ENCODE results near the gene C20orf144.

Gene C20orf144

GRCh38 chr20:33649201-33649681, 12.9 kb upstream of the C20orf144 start:
- Histone ChIP-seq H3K27ac (ENCODE audit: low read length) (no peak overlapping the region), H3K79me2 (ENCODE audit: insufficient read depth, low read length) (no peaks in the 10 kb centered on the region), H3K9ac (ENCODE audit: low read depth, low read length) (no peak overlapping the region), H3K9me3 (ENCODE audit: insufficient read depth, low read length, severe bottlenecking) (no peaks in the 10 kb centered on the region), H2AFZ (ENCODE audit: low read depth, low read length) (no peak overlapping the region), H3K4me2 (ENCODE audit: insufficient read depth, low read length) (no peak overlapping the region), H3K4me1 (ENCODE audit: insufficient read depth, low read length) (no peaks in the 10 kb centered on the region), H3K36me3 (ENCODE audit: insufficient read depth, low read length) (peaks cover 20% of the 10 kb centered on the region), H3K4me3 (ENCODE audit: low read depth in 1 of 2, low read length in 2 of 2) (no peak overlapping the region), H4K20me1 (ENCODE audit: insufficient read depth, low read length) (peaks cover 9% of the 10 kb centered on the region; the same call in 1 of the 2 replicates), H3K27me3 (ENCODE audit: insufficient read depth, low read length, poor library complexity) (no peaks in the 10 kb centered on the region)
- TF ChIP-seq EZH2 (IDR thresholded peaks at IDR 0.05; ENCODE audit: borderline replicate concordance, low read depth, low read length, severe bottlenecking) (no peak), CTCF (IDR thresholded peaks at IDR 0.05; ENCODE audit: borderline replicate concordance, extremely low read depth, low read length, poor library complexity, severe bottlenecking) (no peak)
- DNase-seq (no peak), ATAC-seq (ENCODE audit: insufficient read depth, low read depth) (no peak)

- no peak overlapping the region for H3K4me2 ChIP-seq (ENCODE audit: insufficient read depth, low read length)
- H3K9me3 ChIP-seq (ENCODE audit: insufficient read depth, low read length, severe bottlenecking) = no peaks in the 10 kb centered on the region
- H4K20me1 ChIP-seq (ENCODE audit: insufficient read depth, low read length) = peaks cover 9% of the 10 kb centered on the region; the same call in 1 of the 2 replicates
- no peaks in the 10 kb centered on the region for H3K27me3 ChIP-seq (ENCODE audit: insufficient read depth, low read length, poor library complexity)
- DNase-seq (no peak), ATAC-seq (ENCODE audit: insufficient read depth, low read depth) (no peak)
- no peak for TF ChIP-seq CTCF (IDR thresholded peaks at IDR 0.05; ENCODE audit: borderline replicate concordance, extremely low read depth, low read length, poor library complexity, severe bottlenecking)
- TF ChIP-seq EZH2 (IDR thresholded peaks at IDR 0.05; ENCODE audit: borderline replicate concordance, low read depth, low read length, severe bottlenecking) = no peak
- no peak overlapping the region for H2AFZ ChIP-seq (ENCODE audit: low read depth, low read length)
- H3K27ac ChIP-seq (ENCODE audit: low read length) = no peak overlapping the region
- H3K9ac ChIP-seq (ENCODE audit: low read depth, low read length) = no peak overlapping the region
- H3K36me3 ChIP-seq (ENCODE audit: insufficient read depth, low read length) = peaks cover 10% of the 10 kb centered on the region
- no peak overlapping the region for H3K4me3 ChIP-seq (ENCODE audit: low read depth in 1 of 2, low read length in 2 of 2)
- H3K4me1 ChIP-seq (ENCODE audit: insufficient read depth, low read length) = no peaks in the 10 kb centered on the region
- no peaks in the 10 kb centered on the region for H3K79me2 ChIP-seq (ENCODE audit: insufficient read depth, low read length)
Measured at GRCh38 chr20:33650111-33650752, 11.9 kb upstream of the C20orf144 start.

- DNase-seq (no peak), ATAC-seq (ENCODE audit: insufficient read depth, low read depth) (no peak)
- no peak overlapping the region for H3K4me3 ChIP-seq (ENCODE audit: low read depth in 1 of 2, low read length in 2 of 2)
- H3K9ac ChIP-seq (ENCODE audit: low read depth, low read length) = no peak overlapping the region
- no peak for TF ChIP-seq EZH2 (IDR thresholded peaks at IDR 0.05; ENCODE audit: borderline replicate concordance, low read depth, low read length, severe bottlenecking)
- no peak for TF ChIP-seq CTCF (IDR thresholded peaks at IDR 0.05; ENCODE audit: borderline replicate concordance, extremely low read depth, low read length, poor library complexity, severe bottlenecking)
- peaks cover 3% of the 10 kb centered on the region; the same call in 1 of the 2 replicates for H3K36me3 ChIP-seq (ENCODE audit: insufficient read depth, low read length)
- no peak overlapping the region for H2AFZ ChIP-seq (ENCODE audit: low read depth, low read length)
- H3K27me3 ChIP-seq (ENCODE audit: insufficient read depth, low read length, poor library complexity) = no peaks in the 10 kb centered on the region
- H3K4me1 ChIP-seq (ENCODE audit: insufficient read depth, low read length) = no peaks in the 10 kb centered on the region
- H3K27ac ChIP-seq (ENCODE audit: low read length) = no peak overlapping the region
- H3K9me3 ChIP-seq (ENCODE audit: insufficient read depth, low read length, severe bottlenecking) = no peaks in the 10 kb centered on the region
- no peaks in the 10 kb centered on the region for H3K79me2 ChIP-seq (ENCODE audit: insufficient read depth, low read length)
- peaks cover 9% of the 10 kb centered on the region; the same call in 1 of the 2 replicates for H4K20me1 ChIP-seq (ENCODE audit: insufficient read depth, low read length)
- H3K4me2 ChIP-seq (ENCODE audit: insufficient read depth, low read length) = no peak overlapping the region
Measured at GRCh38 chr20:33650753-33651561, 11.2 kb upstream of the C20orf144 start.
